ENCODE data around the gene PEX11G.
"Not testable (repeated sequence)": the region's sequence is repeated elsewhere in the genome, so short reads cannot be mapped to it uniquely, and the experiment has no call there.

PEX11G gene

DNA sequence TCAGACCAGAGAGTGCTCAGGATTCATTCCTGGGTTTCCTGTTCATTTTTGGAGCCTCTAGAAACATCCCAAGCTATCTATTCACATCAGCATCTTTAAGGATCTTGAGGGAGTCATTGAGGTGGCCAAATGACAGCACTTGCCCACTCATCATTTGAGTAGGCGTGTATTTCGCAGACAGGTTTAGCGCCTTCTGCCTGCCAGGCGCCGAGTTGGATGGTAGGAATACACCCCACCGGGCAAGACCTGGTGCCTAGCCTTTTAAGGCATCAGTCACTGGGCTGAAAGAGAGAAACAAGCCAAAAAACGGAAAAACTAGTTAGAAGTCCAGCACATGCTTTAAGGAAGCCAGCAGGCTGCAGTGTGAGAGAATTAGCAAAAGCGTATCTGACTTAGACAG is 33.8 kb downstream of the PEX11G start:
- no peak overlapping the region for H3K4me3 ChIP-seq (ENCODE audit: low read length)
- TF ChIP-seq CTCF (conservative IDR thresholded peaks at IDR 0.05; ENCODE audit: low read depth, low read length) = no peak
- DNase-seq (ENCODE audit: low read depth) = no peak

- no peak for DNase-seq (ENCODE audit: low read depth)
- no peak for TF ChIP-seq CTCF (conservative IDR thresholded peaks at IDR 0.05; ENCODE audit: low read depth, low read length)
These were observed 38.3 kb downstream of the PEX11G start for GRCh38 chr19:7450243-7451223.

GRCh38 chr19:7449391-7450070 is 39.3 kb downstream of the PEX11G start:
- not testable (repeated sequence) for H3K4me3 ChIP-seq (ENCODE audit: low read length); DNase-seq (ENCODE audit: low read depth)

More at GRCh38 chr19:7450243-7451223, 38.3 kb downstream of the PEX11G start:
- no peak overlapping the region for H3K4me3 ChIP-seq (ENCODE audit: low read length)

- DNase-seq (ENCODE audit: low read depth) = no peak
- H3K4me3 ChIP-seq (ENCODE audit: low read length) = no peak overlapping the region
- TF ChIP-seq CTCF (conservative IDR thresholded peaks at IDR 0.05; ENCODE audit: low read depth, low read length) = no peak
These were observed 41.2 kb downstream of the PEX11G start for GRCh38 chr19:7447648-7448047.

DNA sequence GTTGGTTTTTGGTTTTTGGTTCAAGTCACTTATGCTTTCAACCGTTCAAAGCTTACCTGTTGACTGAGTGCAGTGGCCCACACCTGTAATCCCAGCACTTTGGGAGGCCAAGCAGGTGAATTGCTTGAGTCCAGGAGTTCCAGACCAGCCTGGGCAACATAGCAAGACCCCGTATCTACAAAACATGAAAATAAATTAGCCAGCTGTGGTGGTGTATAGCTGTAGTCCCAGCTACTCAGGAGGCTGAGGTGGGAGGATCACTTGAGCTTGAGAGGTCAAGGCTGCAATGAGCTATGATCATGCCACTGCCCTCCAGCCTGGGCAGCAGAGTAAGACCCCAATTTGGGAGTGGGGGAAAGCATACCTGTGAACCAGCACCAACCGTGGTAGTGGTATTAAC is 43.7 kb downstream of the PEX11G start:
- no peak for DNase-seq (ENCODE audit: low read depth)
- TF ChIP-seq CTCF (conservative IDR thresholded peaks at IDR 0.05; ENCODE audit: low read depth, low read length) = no peak
- H3K4me3 ChIP-seq (ENCODE audit: low read length) = no peak overlapping the region

DNA sequence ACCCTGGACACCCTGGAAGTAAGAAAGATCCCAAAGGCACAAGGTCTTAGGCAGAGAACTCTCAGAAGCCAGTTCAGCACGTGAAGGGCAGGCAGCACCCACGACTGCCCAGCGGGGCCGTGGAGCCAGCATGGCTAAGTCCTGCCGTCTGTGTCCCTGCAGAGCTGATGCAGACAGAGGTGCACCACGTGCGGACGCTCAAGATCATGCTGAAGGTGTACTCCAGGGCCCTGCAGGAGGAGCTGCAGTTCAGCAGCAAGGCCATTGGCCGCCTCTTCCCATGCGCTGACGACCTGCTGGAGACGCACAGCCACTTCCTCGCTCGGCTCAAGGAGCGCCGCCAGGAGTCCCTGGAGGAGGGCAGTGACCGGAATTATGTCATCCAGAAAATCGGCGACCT is 44.8 kb downstream of the PEX11G start:
- H3K4me3 ChIP-seq (ENCODE audit: low read length) = no peak overlapping the region
- no peak for DNase-seq (ENCODE audit: low read depth)
- no peak for TF ChIP-seq CTCF (conservative IDR thresholded peaks at IDR 0.05; ENCODE audit: low read depth, low read length)

- H3K4me3 ChIP-seq (ENCODE audit: low read length) = no peak overlapping the region
- no peak for TF ChIP-seq CTCF (conservative IDR thresholded peaks at IDR 0.05; ENCODE audit: low read depth, low read length)
- no peak for DNase-seq (ENCODE audit: low read depth)
These were observed 46.4 kb downstream of the PEX11G start for GRCh38 chr19:7442423-7442822.

Measured in retinal pigment epithelial cell (primary cell).